Liver (tissue), 9 donors: Measurements from ENCODE around the gene ARHGAP6. TPM values are rescaled to one million over a fixed set of nuclear protein-coding genes. Genes with fewer than 3 reads are reported as not detected.

Experiments
- DNase-seq: peaks from one replicate; pipeline ENCODE4 v3.0.0-alpha.2; 2017; ENCODE audit warnings: low spot score
- H3K27ac ChIP-seq, 2 donors: one replicate each; pipeline ENCODE4 v1.7.0; 2013; ENCODE audit warnings: inconsistent platforms in 2 of 2, low read length in 2 of 2, control low read depth in 1 of 2, low read depth in 1 of 2, mild to moderate bottlenecking in 1 of 2
- H3K27me3 ChIP-seq, 4 donors: one replicate each; pipeline versions ENCODE4 v1.6.1 to v1.7.0; 2013; ENCODE audit warnings: low read length in 3 of 4, inconsistent platforms in 1 of 4, mild to moderate bottlenecking in 1 of 4, moderate library complexity in 1 of 4; ENCODE audit not compliant: control insufficient read depth in 4 of 4, insufficient read depth in 4 of 4
- H3K36me3 ChIP-seq, 4 donors: one replicate each; pipeline versions ENCODE4 v1.6.1 to v1.7.0; 2013; ENCODE audit warnings: low read length in 3 of 4, mild to moderate bottlenecking in 3 of 4, low read depth in 1 of 4, moderate library complexity in 1 of 4; ENCODE audit not compliant: control insufficient read depth in 4 of 4, insufficient read depth in 3 of 4
- H3K4me1 ChIP-seq, 4 donors: one replicate each; pipeline versions ENCODE4 v1.6.1 to v1.7.0; 2013; ENCODE audit warnings: low read length in 3 of 4, mild to moderate bottlenecking in 3 of 4, moderate library complexity in 1 of 4; ENCODE audit not compliant: control insufficient read depth in 4 of 4, insufficient read depth in 4 of 4
- H3K4me3 ChIP-seq, 3 donors: one replicate each; pipeline versions ENCODE4 v1.6.1 to v1.7.0; 2013; ENCODE audit warnings: low read length in 3 of 3, control low read depth in 1 of 3, low read depth in 1 of 3, mild to moderate bottlenecking in 1 of 3
- H3K9ac ChIP-seq, 2 donors: one replicate each; pipeline ENCODE4 v1.7.0; 2013; ENCODE audit warnings: low read length in 2 of 2, mild to moderate bottlenecking in 2 of 2, moderate library complexity in 2 of 2, control low read depth in 1 of 2, low read depth in 1 of 2
- H3K9me3 ChIP-seq, 4 donors: one replicate each; pipeline versions ENCODE4 v1.6.1 to v1.7.0; 2013; ENCODE audit warnings: low read length in 3 of 4; ENCODE audit not compliant: control insufficient read depth in 4 of 4
- ATF3 ChIP-seq: IDR thresholded peaks from 2 replicates; pipeline ENCODE4 v1.6.1; 2016; ENCODE audit warnings: antibody characterized with exemption
- EGR1 ChIP-seq, 2 donors: IDR thresholded peaks; 2 replicates each; pipeline ENCODE4 v1.6.1; 2016 to 2018; ENCODE audit warnings: antibody characterized with exemption in 2 of 2, low read depth in 2 of 2
- FOXA1 ChIP-seq: IDR thresholded peaks from 2 replicates; pipeline ENCODE4 v1.6.1; 2016; ENCODE audit warnings: antibody characterized with exemption
- FOXA2 ChIP-seq: IDR thresholded peaks from 2 replicates; pipeline ENCODE4 v1.6.1; 2016; ENCODE audit warnings: antibody characterized with exemption
- GABPA ChIP-seq, 2 donors: IDR thresholded peaks in 1 of 2; conservative IDR thresholded peaks in 1 of 2; 2 replicates each; pipeline ENCODE4 v1.6.1; 2016; ENCODE audit warnings: antibody characterized with exemption in 2 of 2, mild to moderate bottlenecking in 1 of 2, moderate library complexity in 1 of 2
- HNF4A ChIP-seq, 2 donors: conservative IDR thresholded peaks; 2 replicates each; pipeline ENCODE4 v1.6.1; 2016; ENCODE audit warnings: antibody characterized with exemption in 2 of 2, mild to moderate bottlenecking in 2 of 2
- HNF4G ChIP-seq: IDR thresholded peaks from 2 replicates; pipeline ENCODE4 v1.6.1; 2016; ENCODE audit warnings: antibody characterized with exemption
- JUND ChIP-seq, 2 donors: IDR thresholded peaks; 2 replicates each; pipeline ENCODE4 v1.6.1; 2016; ENCODE audit warnings: antibody characterized with exemption in 2 of 2
- MAX ChIP-seq: IDR thresholded peaks from 2 replicates; pipeline ENCODE4 v1.6.1; 2016; ENCODE audit warnings: antibody characterized with exemption
- NR2F2 ChIP-seq: IDR thresholded peaks from 2 replicates; pipeline ENCODE4 v1.6.1; 2016; ENCODE audit warnings: antibody characterized with exemption
- RAD21 ChIP-seq, 2 donors: IDR thresholded peaks; 2 replicates each; pipeline ENCODE4 v1.6.1; 2016; ENCODE audit warnings: antibody characterized with exemption in 2 of 2, mild to moderate bottlenecking in 2 of 2
- RXRA ChIP-seq, 2 donors: IDR thresholded peaks; 2 replicates each; pipeline ENCODE4 v1.6.1; 2017 to 2018; ENCODE audit warnings: antibody characterized with exemption in 2 of 2, mild to moderate bottlenecking in 1 of 2
- SP1 ChIP-seq: IDR thresholded peaks from 2 replicates; pipeline ENCODE4 v1.6.1; 2018; ENCODE audit warnings: antibody characterized with exemption, mild to moderate bottlenecking
- TAF1 ChIP-seq: conservative IDR thresholded peaks from 2 replicates; pipeline ENCODE4 v1.6.1; 2016; ENCODE audit warnings: antibody characterized with exemption, mild to moderate bottlenecking
- YY1 ChIP-seq: IDR thresholded peaks from 2 replicates; pipeline ENCODE4 v1.6.1; 2016; ENCODE audit warnings: antibody characterized with exemption, mild to moderate bottlenecking
- WGBS: extraction: QIAGEN DNeasy Blood & Tissue Kit; methylation state at CpG from one replicate; pipeline ENCODE4 v1.1.7; 2013; 5-methylcytosine and 5-hydroxymethylcytosine counted together
- polyA plus RNA-seq, 2 donors: library from polyadenylated mRNA; stranded (reverse) in 1 of 2; unstranded in 1 of 2; fragments of 200-250 nt in 1 of 2; fragments of >200 nt in 1 of 2; fragmentation: Nextera tagmentation in 1 of 2; extraction: Ambion mirVana in 1 of 2; gene quantifications; one replicate each; pipeline versions ENCODE4 v1.2.1 to v1.2.3, GENCODE V29; 2013 to 2015
- total RNA-seq, 2 donors: library from RNA; depleted of rRNA; stranded (reverse); fragments of >200 nt; gene quantifications; one replicate each; pipeline ENCODE4 v1.2.3, GENCODE V29; 2014
- TF ChIP-seq, protein P1 (sequence below): IDR thresholded peaks from 2 replicates; pipeline ENCODE4 v1.6.1; 2016; ENCODE audit warnings: antibody characterized with exemption
- TF ChIP-seq, protein P2 (sequence below): fragments of 150-350 bp; IDR thresholded peaks from 2 replicates; pipeline ENCODE4 v1.5.1; 2017; ENCODE audit warnings: improper control_type of control experiment, low read depth, low read length; ENCODE audit not compliant: missing input control
- donor health status: healthy.
- donor health status: healthy.
- donor health status: healthy.
- donor health status: healthy.
- donor health status: healthy.

Gene ARHGAP6
- total and polyA plus RNA-seq, 4 donors = 0.10 to 2.2 (median 0.65) TPM

GRCh38 chrX:11422525-11422857 is 243.2 kb downstream of the ARHGAP6 start:
- Histone ChIP-seq H3K4me1 (no peaks in the 10 kb centered on the region), H3K36me3 (no peaks in the 10 kb centered on the region), H3K9ac (no peak overlapping the region), H3K4me3 (no peak overlapping the region), H3K27ac (no peak overlapping the region), H3K27me3 (no peaks in the 10 kb centered on the region), H3K9me3 (no peaks in the 10 kb centered on the region)
- TF ChIP-seq FOXA2 (no peak), HNF4G (no peak), EGR1 (IDR thresholded peaks at IDR 0.05; ENCODE audit: low read depth in 2 of 2) (no peak), GABPA (IDR thresholded peaks at IDR 0.05 in 1 of 2, conservative IDR thresholded peaks at IDR 0.05 in 1 of 2) (no peak), HNF4A (conservative IDR thresholded peaks at IDR 0.05) (no peak), MAX (no peak), TAF1 (no peak), SP1 (no peak), JUND (IDR thresholded peaks at IDR 0.05) (no peak), FOXA1 (no peak)
- TF ChIP-seq, protein P1, sequence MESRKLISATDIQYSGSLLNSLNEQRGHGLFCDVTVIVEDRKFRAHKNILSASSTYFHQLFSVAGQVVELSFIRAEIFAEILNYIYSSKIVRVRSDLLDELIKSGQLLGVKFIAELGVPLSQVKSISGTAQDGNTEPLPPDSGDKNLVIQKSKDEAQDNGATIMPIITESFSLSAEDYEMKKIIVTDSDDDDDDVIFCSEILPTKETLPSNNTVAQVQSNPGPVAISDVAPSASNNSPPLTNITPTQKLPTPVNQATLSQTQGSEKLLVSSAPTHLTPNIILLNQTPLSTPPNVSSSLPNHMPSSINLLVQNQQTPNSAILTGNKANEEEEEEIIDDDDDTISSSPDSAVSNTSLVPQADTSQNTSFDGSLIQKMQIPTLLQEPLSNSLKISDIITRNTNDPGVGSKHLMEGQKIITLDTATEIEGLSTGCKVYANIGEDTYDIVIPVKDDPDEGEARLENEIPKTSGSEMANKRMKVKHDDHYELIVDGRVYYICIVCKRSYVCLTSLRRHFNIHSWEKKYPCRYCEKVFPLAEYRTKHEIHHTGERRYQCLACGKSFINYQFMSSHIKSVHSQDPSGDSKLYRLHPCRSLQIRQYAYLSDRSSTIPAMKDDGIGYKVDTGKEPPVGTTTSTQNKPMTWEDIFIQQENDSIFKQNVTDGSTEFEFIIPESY = no peak
- DNase-seq = no peak

- Histone ChIP-seq H3K9ac (no peak overlapping the region), H3K27ac (no peak overlapping the region), H3K27me3 (no peaks in the 10 kb centered on the region), H3K4me1 (no peaks in the 10 kb centered on the region), H3K4me3 (no peak overlapping the region), H3K36me3 (no peaks in the 10 kb centered on the region), H3K9me3 (no peaks in the 10 kb centered on the region)
- DNase-seq = no peak
- WGBS = 72% methylated on average over 5 of the region's 5 CpGs
- TF ChIP-seq NR2F2 (no peak), JUND (IDR thresholded peaks at IDR 0.05) (no peak), FOXA2 (no peak)
These were observed 243.8 kb downstream of the ARHGAP6 start for GRCh38 chrX:11421805-11422524.

DNA sequence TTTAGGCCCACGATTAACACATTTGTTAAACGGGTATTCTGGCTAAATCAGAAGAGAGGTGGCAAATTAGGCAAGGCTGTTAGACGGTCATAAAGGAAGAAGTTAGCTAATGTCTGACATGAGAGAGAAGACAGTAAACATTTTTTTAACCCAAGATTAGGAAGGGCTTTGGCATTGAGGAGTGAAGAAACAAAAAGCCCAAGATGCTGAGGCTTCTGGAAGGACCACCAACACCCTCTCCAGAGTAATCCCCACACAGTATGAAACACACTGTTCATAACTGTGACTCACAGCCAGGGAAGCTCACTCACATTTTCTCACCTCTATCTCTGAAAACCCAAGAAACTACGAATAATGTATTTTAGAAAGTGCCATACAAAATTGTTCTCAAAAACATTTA is 244.9 kb downstream of the ARHGAP6 start:
- Histone ChIP-seq H3K9ac (no peak overlapping the region), H3K27me3 (no peaks in the 10 kb centered on the region), H3K4me3 (no peak overlapping the region), H3K36me3 (no peaks in the 10 kb centered on the region), H3K27ac (no peak overlapping the region), H3K9me3 (no peaks in the 10 kb centered on the region), H3K4me1 (no peaks in the 10 kb centered on the region)
- 85% methylated on average over 4 of the region's 4 CpGs for WGBS
- no peak for DNase-seq
- TF ChIP-seq YY1 = no peak
- TF ChIP-seq, protein P1 = no peak
- no peak for TF ChIP-seq RAD21 (IDR thresholded peaks at IDR 0.05)
- no peak for TF ChIP-seq ATF3
- no peak for TF ChIP-seq RXRA (IDR thresholded peaks at IDR 0.05)
- TF ChIP-seq, protein P2, sequence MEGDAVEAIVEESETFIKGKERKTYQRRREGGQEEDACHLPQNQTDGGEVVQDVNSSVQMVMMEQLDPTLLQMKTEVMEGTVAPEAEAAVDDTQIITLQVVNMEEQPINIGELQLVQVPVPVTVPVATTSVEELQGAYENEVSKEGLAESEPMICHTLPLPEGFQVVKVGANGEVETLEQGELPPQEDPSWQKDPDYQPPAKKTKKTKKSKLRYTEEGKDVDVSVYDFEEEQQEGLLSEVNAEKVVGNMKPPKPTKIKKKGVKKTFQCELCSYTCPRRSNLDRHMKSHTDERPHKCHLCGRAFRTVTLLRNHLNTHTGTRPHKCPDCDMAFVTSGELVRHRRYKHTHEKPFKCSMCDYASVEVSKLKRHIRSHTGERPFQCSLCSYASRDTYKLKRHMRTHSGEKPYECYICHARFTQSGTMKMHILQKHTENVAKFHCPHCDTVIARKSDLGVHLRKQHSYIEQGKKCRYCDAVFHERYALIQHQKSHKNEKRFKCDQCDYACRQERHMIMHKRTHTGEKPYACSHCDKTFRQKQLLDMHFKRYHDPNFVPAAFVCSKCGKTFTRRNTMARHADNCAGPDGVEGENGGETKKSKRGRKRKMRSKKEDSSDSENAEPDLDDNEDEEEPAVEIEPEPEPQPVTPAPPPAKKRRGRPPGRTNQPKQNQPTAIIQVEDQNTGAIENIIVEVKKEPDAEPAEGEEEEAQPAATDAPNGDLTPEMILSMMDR = no peak
- no peak for TF ChIP-seq JUND (IDR thresholded peaks at IDR 0.05)
- TF ChIP-seq FOXA1 = no peak
- TF ChIP-seq HNF4G = no peak
